ENCODE data around the gene CDH11.

CDH11 gene

GRCh38 chr16:65012357-65012756 is 109.5 kb downstream of the CDH11 start:
- no peak for DNase-seq
- CTCF ChIA-PET: no interaction called here

GRCh38 chr16:65010125-65010524 is 111.7 kb downstream of the CDH11 start:
- Histone ChIP-seq H3K27ac (ENCODE audit: insufficient read depth in 1 of 2, low read depth in 1 of 2, low read length in 2 of 2, poor library complexity in 1 of 2, severe bottlenecking in 2 of 2) (no peak overlapping the region), H3K27me3 (replicated peaks in 2 of 5; ENCODE audit: control insufficient read depth in 4 of 5, insufficient read depth in 5 of 5, low read length in 4 of 5) (no peaks in the 10 kb centered on the region), H3K4me1 (ENCODE audit: control extremely low read depth in 1 of 4, control insufficient read depth in 4 of 4, insufficient read depth in 4 of 4, low read length in 3 of 4) (no peaks in the 10 kb centered on the region), H3K4me3 (ENCODE audit: control insufficient read depth in 1 of 7, extremely low read depth in 1 of 7, insufficient read depth in 4 of 7, low read depth in 2 of 7, low read length in 6 of 7) (no peak overlapping the region), H3K36me3 (ENCODE audit: control insufficient read depth in 4 of 4, insufficient read depth in 4 of 4, low read length in 3 of 4) (no peaks in the 10 kb centered on the region), H3K9me3 (ENCODE audit: control extremely low read depth in 1 of 5, control insufficient read depth in 4 of 5, insufficient read depth in 2 of 5, low read depth in 1 of 5, low read length in 4 of 5) (no peaks in the 10 kb centered on the region)
- ChIA-PET CTCF (no interaction called here), POLR2A (no interaction called here)
- 100% methylated on average over 1 of the region's 2 CpGs for WGBS (ENCODE audit: insufficient coverage)
- DNase-seq: no peak

More at GRCh38 chr16:65012357-65012756, 109.5 kb downstream of the CDH11 start:
- Histone ChIP-seq H3K9me3 (ENCODE audit: control extremely low read depth in 1 of 5, control insufficient read depth in 4 of 5, insufficient read depth in 2 of 5, low read depth in 1 of 5, low read length in 4 of 5) (no peaks in the 10 kb centered on the region), H3K36me3 (ENCODE audit: control insufficient read depth in 4 of 4, insufficient read depth in 4 of 4, low read length in 3 of 4) (no peaks in the 10 kb centered on the region), H3K4me3 (ENCODE audit: control insufficient read depth in 1 of 7, extremely low read depth in 1 of 7, insufficient read depth in 4 of 7, low read depth in 2 of 7, low read length in 6 of 7) (no peak overlapping the region), H3K27ac (ENCODE audit: insufficient read depth in 1 of 2, low read depth in 1 of 2, low read length in 2 of 2, poor library complexity in 1 of 2, severe bottlenecking in 2 of 2) (no peak overlapping the region), H3K27me3 (replicated peaks in 2 of 5; ENCODE audit: control insufficient read depth in 4 of 5, insufficient read depth in 5 of 5, low read length in 4 of 5) (no peaks in the 10 kb centered on the region), H3K4me1 (ENCODE audit: control extremely low read depth in 1 of 4, control insufficient read depth in 4 of 4, insufficient read depth in 4 of 4, low read length in 3 of 4) (no peaks in the 10 kb centered on the region)
- POLR2A ChIA-PET: no interaction called here
- 78% methylated on average over 1 of the region's 1 CpG for WGBS (ENCODE audit: insufficient coverage)

GRCh38 chr16:65005696-65006095 is 116.2 kb downstream of the CDH11 start:
- DNase-seq: no peak
- no peak overlapping the region for H3K4me3 ChIP-seq (ENCODE audit: control insufficient read depth in 1 of 7, extremely low read depth in 1 of 7, insufficient read depth in 4 of 7, low read depth in 2 of 7, low read length in 6 of 7)
- ChIA-PET CTCF (no interaction called here), POLR2A (no interaction called here)
- H3K27ac ChIP-seq (ENCODE audit: insufficient read depth in 1 of 2, low read depth in 1 of 2, low read length in 2 of 2, poor library complexity in 1 of 2, severe bottlenecking in 2 of 2): no peak overlapping the region
- H3K36me3 ChIP-seq (ENCODE audit: control insufficient read depth in 4 of 4, insufficient read depth in 4 of 4, low read length in 3 of 4): no peaks in the 10 kb centered on the region
- H3K27me3 ChIP-seq (replicated peaks in 2 of 5; ENCODE audit: control insufficient read depth in 4 of 5, insufficient read depth in 5 of 5, low read length in 4 of 5): no peaks in the 10 kb centered on the region
- no peaks in the 10 kb centered on the region for H3K4me1 ChIP-seq (ENCODE audit: control extremely low read depth in 1 of 4, control insufficient read depth in 4 of 4, insufficient read depth in 4 of 4, low read length in 3 of 4)
- H3K9me3 ChIP-seq (ENCODE audit: control extremely low read depth in 1 of 5, control insufficient read depth in 4 of 5, insufficient read depth in 2 of 5, low read depth in 1 of 5, low read length in 4 of 5): no peaks in the 10 kb centered on the region
- no CpG with 5 or more reads among the region's 1 CpG for WGBS (ENCODE audit: insufficient coverage)

GRCh38 chr16:65004570-65004969 is 117.3 kb downstream of the CDH11 start:
- Histone ChIP-seq H3K36me3 (ENCODE audit: control insufficient read depth in 4 of 4, insufficient read depth in 4 of 4, low read length in 3 of 4) (no peaks in the 10 kb centered on the region), H3K9me3 (ENCODE audit: control extremely low read depth in 1 of 5, control insufficient read depth in 4 of 5, insufficient read depth in 2 of 5, low read depth in 1 of 5, low read length in 4 of 5) (no peaks in the 10 kb centered on the region), H3K4me3 (ENCODE audit: control insufficient read depth in 1 of 7, extremely low read depth in 1 of 7, insufficient read depth in 4 of 7, low read depth in 2 of 7, low read length in 6 of 7) (no peak overlapping the region), H3K27me3 (replicated peaks in 2 of 5; ENCODE audit: control insufficient read depth in 4 of 5, insufficient read depth in 5 of 5, low read length in 4 of 5) (no peaks in the 10 kb centered on the region), H3K4me1 (ENCODE audit: control extremely low read depth in 1 of 4, control insufficient read depth in 4 of 4, insufficient read depth in 4 of 4, low read length in 3 of 4) (no peaks in the 10 kb centered on the region), H3K27ac (ENCODE audit: insufficient read depth in 1 of 2, low read depth in 1 of 2, low read length in 2 of 2, poor library complexity in 1 of 2, severe bottlenecking in 2 of 2) (no peak overlapping the region)
- DNase-seq: no peak
- 96% methylated on average over 15 of the region's 16 CpGs for WGBS (ENCODE audit: insufficient coverage)
- ChIA-PET POLR2A (no interaction called here), CTCF (no interaction called here)

GRCh38 chr16:65003621-65004020 is 118.2 kb downstream of the CDH11 start:
- no peak for DNase-seq
- CTCF ChIA-PET: no interaction called here
- POLR2A ChIA-PET: no interaction called here
- Histone ChIP-seq H3K27ac (ENCODE audit: insufficient read depth in 1 of 2, low read depth in 1 of 2, low read length in 2 of 2, poor library complexity in 1 of 2, severe bottlenecking in 2 of 2) (no peak overlapping the region), H3K27me3 (replicated peaks in 2 of 5; ENCODE audit: control insufficient read depth in 4 of 5, insufficient read depth in 5 of 5, low read length in 4 of 5) (no peaks in the 10 kb centered on the region), H3K36me3 (ENCODE audit: control insufficient read depth in 4 of 4, insufficient read depth in 4 of 4, low read length in 3 of 4) (no peaks in the 10 kb centered on the region), H3K9me3 (ENCODE audit: control extremely low read depth in 1 of 5, control insufficient read depth in 4 of 5, insufficient read depth in 2 of 5, low read depth in 1 of 5, low read length in 4 of 5) (no peaks in the 10 kb centered on the region), H3K4me1 (ENCODE audit: control extremely low read depth in 1 of 4, control insufficient read depth in 4 of 4, insufficient read depth in 4 of 4, low read length in 3 of 4) (no peaks in the 10 kb centered on the region), H3K4me3 (ENCODE audit: control insufficient read depth in 1 of 7, extremely low read depth in 1 of 7, insufficient read depth in 4 of 7, low read depth in 2 of 7, low read length in 6 of 7) (no peak overlapping the region)

- ChIA-PET CTCF (no interaction called here), POLR2A (no interaction called here)
- Histone ChIP-seq H3K4me3 (ENCODE audit: control insufficient read depth in 1 of 7, extremely low read depth in 1 of 7, insufficient read depth in 4 of 7, low read depth in 2 of 7, low read length in 6 of 7) (no peak overlapping the region), H3K9me3 (ENCODE audit: control extremely low read depth in 1 of 5, control insufficient read depth in 4 of 5, insufficient read depth in 2 of 5, low read depth in 1 of 5, low read length in 4 of 5) (no peaks in the 10 kb centered on the region), H3K36me3 (ENCODE audit: control insufficient read depth in 4 of 4, insufficient read depth in 4 of 4, low read length in 3 of 4) (no peaks in the 10 kb centered on the region), H3K27me3 (replicated peaks in 2 of 5; ENCODE audit: control insufficient read depth in 4 of 5, insufficient read depth in 5 of 5, low read length in 4 of 5) (no peaks in the 10 kb centered on the region), H3K27ac (ENCODE audit: insufficient read depth in 1 of 2, low read depth in 1 of 2, low read length in 2 of 2, poor library complexity in 1 of 2, severe bottlenecking in 2 of 2) (no peak overlapping the region), H3K4me1 (ENCODE audit: control extremely low read depth in 1 of 4, control insufficient read depth in 4 of 4, insufficient read depth in 4 of 4, low read length in 3 of 4) (no peaks in the 10 kb centered on the region)
- no CpG with 5 or more reads among the region's 1 CpG for WGBS (ENCODE audit: insufficient coverage)
- no peak for DNase-seq
These were observed 119.6 kb downstream of the CDH11 start for GRCh38 chr16:65002265-65002664.

GRCh38 chr16:65000654-65001053 is 121.2 kb downstream of the CDH11 start:
- H3K4me3 ChIP-seq (ENCODE audit: control insufficient read depth in 1 of 7, extremely low read depth in 1 of 7, insufficient read depth in 4 of 7, low read depth in 2 of 7, low read length in 6 of 7): no peak overlapping the region
- POLR2A ChIA-PET: no interaction called here

GRCh38 chr16:64997751-64998150 is 124.1 kb downstream of the CDH11 start:
- DNase-seq: no peak
- Histone ChIP-seq H3K4me3 (ENCODE audit: control insufficient read depth in 1 of 7, extremely low read depth in 1 of 7, insufficient read depth in 4 of 7, low read depth in 2 of 7, low read length in 6 of 7) (no peak overlapping the region), H3K36me3 (ENCODE audit: control insufficient read depth in 4 of 4, insufficient read depth in 4 of 4, low read length in 3 of 4) (no peaks in the 10 kb centered on the region), H3K9me3 (ENCODE audit: control extremely low read depth in 1 of 5, control insufficient read depth in 4 of 5, insufficient read depth in 2 of 5, low read depth in 1 of 5, low read length in 4 of 5) (no peaks in the 10 kb centered on the region), H3K27ac (ENCODE audit: insufficient read depth in 1 of 2, low read depth in 1 of 2, low read length in 2 of 2, poor library complexity in 1 of 2, severe bottlenecking in 2 of 2) (no peak overlapping the region), H3K27me3 (replicated peaks in 2 of 5; ENCODE audit: control insufficient read depth in 4 of 5, insufficient read depth in 5 of 5, low read length in 4 of 5) (no peaks in the 10 kb centered on the region), H3K4me1 (ENCODE audit: control extremely low read depth in 1 of 4, control insufficient read depth in 4 of 4, insufficient read depth in 4 of 4, low read length in 3 of 4) (no peaks in the 10 kb centered on the region)
- WGBS (ENCODE audit: insufficient coverage): 100% methylated on average over 1 of the region's 2 CpGs
- POLR2A ChIA-PET: no interaction called here
- CTCF ChIA-PET: no interaction called here

More at GRCh38 chr16:65000654-65001053, 121.2 kb downstream of the CDH11 start:
- CTCF ChIA-PET: no interaction called here
- Histone ChIP-seq H3K27ac (ENCODE audit: insufficient read depth in 1 of 2, low read depth in 1 of 2, low read length in 2 of 2, poor library complexity in 1 of 2, severe bottlenecking in 2 of 2) (no peak overlapping the region), H3K9me3 (ENCODE audit: control extremely low read depth in 1 of 5, control insufficient read depth in 4 of 5, insufficient read depth in 2 of 5, low read depth in 1 of 5, low read length in 4 of 5) (no peaks in the 10 kb centered on the region), H3K36me3 (ENCODE audit: control insufficient read depth in 4 of 4, insufficient read depth in 4 of 4, low read length in 3 of 4) (no peaks in the 10 kb centered on the region), H3K27me3 (replicated peaks in 2 of 5; ENCODE audit: control insufficient read depth in 4 of 5, insufficient read depth in 5 of 5, low read length in 4 of 5) (no peaks in the 10 kb centered on the region), H3K4me1 (ENCODE audit: control extremely low read depth in 1 of 4, control insufficient read depth in 4 of 4, insufficient read depth in 4 of 4, low read length in 3 of 4) (no peaks in the 10 kb centered on the region)
- no CpG with 5 or more reads among the region's 3 CpGs for WGBS (ENCODE audit: insufficient coverage)
- DNase-seq: no peak

Measured in common myeloid progenitor, CD34-positive (primary cell).